HEK293 (cell line): Measurements from ENCODE around the gene KDM5C.

Source experiments
- CTCF ChIA-PET: fragments of 350-600 bp; formaldehyde crosslinking; extraction: SDS; loops from one replicate; lab custom pipeline; 2021; ENCODE audit warnings: antibody characterized with exemption; lab: Yijun Ruan, JAX
- POLR2A ChIA-PET: fragments of 300-600 bp; formaldehyde crosslinking; extraction: SDS; loops from one replicate; lab custom pipeline; 2020; ENCODE audit warnings: antibody characterized with exemption, inconsistent platforms; lab: Yijun Ruan, JAX
- H3K27ac ChIP-seq: fragments of 200-500 bp; sonication (Bioruptor generic); 2 replicates; pipeline ENCODE4 v1.5.1; 2014; ENCODE audit warnings: low read depth, low read length, control low read depth, inconsistent platforms; ENCODE audit errors: extremely low read depth
- H3K36me3 ChIP-seq, 2 experiments: fragments of 200-500 bp in 1 of 2; sonication (Bioruptor generic) in 1 of 2; 1 replicate in 1 of 2; 2 replicates in 1 of 2; pipeline ENCODE4 v1.5.1; 2014 to 2017; ENCODE audit warnings: inconsistent platforms in 2 of 2, low read length in 2 of 2; ENCODE audit not compliant: control insufficient read depth in 2 of 2, insufficient read depth in 1 of 2
- H3K4me1 ChIP-seq: fragments of 200-500 bp; sonication (Bioruptor generic); 2 replicates; pipeline ENCODE4 v1.5.1; 2014; ENCODE audit warnings: mild to moderate bottlenecking, low read length, inconsistent platforms; ENCODE audit not compliant: control insufficient read depth, insufficient read depth
- H3K4me3 ChIP-seq: 2 replicates; pipeline ENCODE4 v1.5.1; 2011; ENCODE audit warnings: low read depth, mild to moderate bottlenecking, control low read depth, low read length, moderate library complexity
- H3K9me3 ChIP-seq: fragments of 200-500 bp; sonication (Bioruptor generic); 2 replicates; pipeline ENCODE4 v1.5.1; 2014; ENCODE audit warnings: low read depth, low read length, inconsistent platforms; ENCODE audit not compliant: control insufficient read depth, insufficient read depth
- GFI1B ChIP-seq: fragments of 450-650 bp; formaldehyde crosslinking; IDR thresholded peaks from 2 replicates; pipeline ENCODE4 v1.5.1; 2016; ENCODE audit warnings: missing biosample characterization, missing genetic modification characterization
- KLF1 ChIP-seq: fragments of 450-650 bp; formaldehyde crosslinking; IDR thresholded peaks from 2 replicates; pipeline ENCODE4 v1.5.1; 2016; ENCODE audit warnings: missing biosample characterization, missing genetic modification characterization
- ZBTB44 ChIP-seq: fragments of 450-650 bp; IDR thresholded peaks from 2 replicates; pipeline ENCODE4 v1.5.1; 2018; ENCODE audit warnings: missing biosample characterization, mild to moderate bottlenecking, missing genetic modification characterization
- ZNF510 ChIP-seq: fragments of 450-650 bp; formaldehyde crosslinking; IDR thresholded peaks from 2 replicates; pipeline ENCODE4 v1.5.1; 2018; ENCODE audit warnings: mild to moderate bottlenecking, missing genetic modification characterization, missing biosample characterization; ENCODE audit not compliant: insufficient replicate concordance
- ZNF654 ChIP-seq: fragments of 450-650 bp; formaldehyde crosslinking; IDR thresholded peaks from 2 replicates; pipeline ENCODE4 v1.5.1; 2016; ENCODE audit warnings: low read depth, missing biosample characterization, missing genetic modification characterization
- TF ChIP-seq, protein P1 (sequence below): fragments of 450-650 bp; formaldehyde crosslinking; IDR thresholded peaks from 2 replicates; pipeline ENCODE4 v1.5.1; 2016; ENCODE audit warnings: missing biosample characterization, missing genetic modification characterization, borderline replicate concordance
- TF ChIP-seq, protein P2 (sequence below): fragments of 450-650 bp; formaldehyde crosslinking; conservative IDR thresholded peaks from 2 replicates; pipeline ENCODE4 v1.5.1; 2016; ENCODE audit warnings: low read depth, missing biosample characterization, missing genetic modification characterization

Gene KDM5C

GRCh38 chrX:53153581-53153980 lies 71.4 kb downstream of the KDM5C start:
- TF ChIP-seq ZNF654 (tag by site-specific recombination) = no peak
- TF ChIP-seq ZNF510 (tag by site-specific recombination) = no peak
- TF ChIP-seq KLF1 (tag by site-specific recombination) = no peak
- TF ChIP-seq, protein P1, sequence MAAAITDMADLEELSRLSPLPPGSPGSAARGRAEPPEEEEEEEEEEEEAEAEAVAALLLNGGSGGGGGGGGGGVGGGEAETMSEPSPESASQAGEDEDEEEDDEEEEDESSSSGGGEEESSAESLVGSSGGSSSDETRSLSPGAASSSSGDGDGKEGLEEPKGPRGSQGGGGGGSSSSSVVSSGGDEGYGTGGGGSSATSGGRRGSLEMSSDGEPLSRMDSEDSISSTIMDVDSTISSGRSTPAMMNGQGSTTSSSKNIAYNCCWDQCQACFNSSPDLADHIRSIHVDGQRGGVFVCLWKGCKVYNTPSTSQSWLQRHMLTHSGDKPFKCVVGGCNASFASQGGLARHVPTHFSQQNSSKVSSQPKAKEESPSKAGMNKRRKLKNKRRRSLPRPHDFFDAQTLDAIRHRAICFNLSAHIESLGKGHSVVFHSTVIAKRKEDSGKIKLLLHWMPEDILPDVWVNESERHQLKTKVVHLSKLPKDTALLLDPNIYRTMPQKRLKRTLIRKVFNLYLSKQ (tag by site-specific recombination) = no peak
- TF ChIP-seq, protein P2, sequence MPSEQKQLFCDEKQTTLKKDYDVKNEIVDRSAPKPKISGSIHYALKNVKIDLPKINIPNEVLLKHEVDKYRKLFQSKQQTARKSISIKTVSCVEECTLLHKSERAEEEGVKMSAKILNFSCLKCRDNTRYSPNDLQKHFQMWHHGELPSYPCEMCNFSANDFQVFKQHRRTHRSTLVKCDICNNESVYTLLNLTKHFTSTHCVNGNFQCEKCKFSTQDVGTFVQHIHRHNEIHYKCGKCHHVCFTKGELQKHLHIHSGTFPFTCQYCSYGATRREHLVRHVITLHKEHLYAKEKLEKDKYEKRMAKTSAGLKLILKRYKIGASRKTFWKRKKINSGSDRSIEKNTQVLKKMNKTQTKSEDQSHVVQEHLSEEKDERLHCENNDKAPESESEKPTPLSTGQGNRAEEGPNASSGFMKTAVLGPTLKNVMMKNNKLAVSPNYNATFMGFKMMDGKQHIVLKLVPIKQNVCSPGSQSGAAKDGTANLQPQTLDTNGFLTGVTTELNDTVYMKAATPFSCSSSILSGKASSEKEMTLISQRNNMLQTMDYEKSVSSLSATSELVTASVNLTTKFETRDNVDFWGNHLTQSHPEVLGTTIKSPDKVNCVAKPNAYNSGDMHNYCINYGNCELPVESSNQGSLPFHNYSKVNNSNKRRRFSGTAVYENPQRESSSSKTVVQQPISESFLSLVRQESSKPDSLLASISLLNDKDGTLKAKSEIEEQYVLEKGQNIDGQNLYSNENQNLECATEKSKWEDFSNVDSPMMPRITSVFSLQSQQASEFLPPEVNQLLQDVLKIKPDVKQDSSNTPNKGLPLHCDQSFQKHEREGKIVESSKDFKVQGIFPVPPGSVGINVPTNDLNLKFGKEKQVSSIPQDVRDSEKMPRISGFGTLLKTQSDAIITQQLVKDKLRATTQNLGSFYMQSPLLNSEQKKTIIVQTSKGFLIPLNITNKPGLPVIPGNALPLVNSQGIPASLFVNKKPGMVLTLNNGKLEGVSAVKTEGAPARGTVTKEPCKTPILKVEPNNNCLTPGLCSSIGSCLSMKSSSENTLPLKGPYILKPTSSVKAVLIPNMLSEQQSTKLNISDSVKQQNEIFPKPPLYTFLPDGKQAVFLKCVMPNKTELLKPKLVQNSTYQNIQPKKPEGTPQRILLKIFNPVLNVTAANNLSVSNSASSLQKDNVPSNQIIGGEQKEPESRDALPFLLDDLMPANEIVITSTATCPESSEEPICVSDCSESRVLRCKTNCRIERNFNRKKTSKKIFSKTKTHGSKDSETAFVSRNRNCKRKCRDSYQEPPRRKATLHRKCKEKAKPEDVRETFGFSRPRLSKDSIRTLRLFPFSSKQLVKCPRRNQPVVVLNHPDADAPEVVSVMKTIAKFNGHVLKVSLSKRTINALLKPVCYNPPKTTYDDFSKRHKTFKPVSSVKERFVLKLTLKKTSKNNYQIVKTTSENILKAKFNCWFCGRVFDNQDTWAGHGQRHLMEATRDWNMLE = no peak
- TF ChIP-seq ZBTB44 (tag by site-specific recombination) = no peak
- TF ChIP-seq GFI1B (tag by site-specific recombination) = no peak
- TF ChIP-seq, all 188 proteins: peak for 0
- H3K4me3 ChIP-seq = no peak overlapping the region
- no peak overlapping the region for H3K27ac ChIP-seq
- H3K9me3 ChIP-seq = peaks cover 2% of the 10 kb centered on the region; the same call in 1 of the 2 replicates
- no peaks in the 10 kb centered on the region for H3K4me1 ChIP-seq
- CTCF ChIA-PET = interaction anchor here (0.6 kb wide), 1 partner anchor 48 kb away, joined by 3 read pairs; no protein-coding TSS in a partner anchor
- POLR2A ChIA-PET = no interaction called here
- H3K36me3 ChIP-seq = no peaks in the 10 kb centered on the region
